ENCODE measurements around the gene TSPYL4. TPM values are rescaled to one million over a fixed set of nuclear protein-coding genes. Genes with fewer than 3 reads are reported as not detected.

Gene TSPYL4
- 16.4 and 18.0 TPM in 2 replicates for total RNA-seq

GRCh38 chr6:116253505-116254296 lies at the start of gene TSPYL4:
Gene TSPYL4 (minus strand): TSS chr6:116254075. CDS start chr6:116254008, 67 bp downstream.
- DNase-seq (ENCODE audit: low read depth), result peak; percentile 92
- H3K4me3 ChIP-seq (ENCODE audit: low read depth, low read length), result peak within 1 kb of the TSS; percentile 75
- no peak for TF ChIP-seq CTCF (IDR thresholded peaks at IDR 0.05; ENCODE audit: insufficient read depth, low read depth, low read length)

GRCh38 chr6:116301104-116301503 lies 47.2 kb upstream of the TSPYL4 start:
- no peak for TF ChIP-seq CTCF (IDR thresholded peaks at IDR 0.05; ENCODE audit: insufficient read depth, low read depth, low read length)
- DNase-seq (ENCODE audit: low read depth), result no peak

GRCh38 chr6:116300566-116300965 lies 46.7 kb upstream of the TSPYL4 start:
- TF ChIP-seq CTCF (IDR thresholded peaks at IDR 0.05; ENCODE audit: insufficient read depth, low read depth, low read length), result no peak
- DNase-seq (ENCODE audit: low read depth), result no peak
- no peak overlapping the region for H3K4me3 ChIP-seq (ENCODE audit: low read depth, low read length)

More at GRCh38 chr6:116301104-116301503, 47.2 kb upstream of the TSPYL4 start:
- H3K4me3 ChIP-seq (ENCODE audit: low read depth, low read length), result no peak overlapping the region

GRCh38 chr6:116298973-116299372 lies 45.1 kb upstream of the TSPYL4 start:
- no peak overlapping the region for H3K4me3 ChIP-seq (ENCODE audit: low read depth, low read length)
- TF ChIP-seq CTCF (IDR thresholded peaks at IDR 0.05; ENCODE audit: insufficient read depth, low read depth, low read length), result no peak
- DNase-seq (ENCODE audit: low read depth), result no peak

- no peak overlapping the region for H3K4me3 ChIP-seq (ENCODE audit: low read depth, low read length)
- DNase-seq (ENCODE audit: low read depth), result no peak
- no peak for TF ChIP-seq CTCF (IDR thresholded peaks at IDR 0.05; ENCODE audit: insufficient read depth, low read depth, low read length)
Measured at GRCh38 chr6:116298273-116298672, 44.4 kb upstream of the TSPYL4 start.

GRCh38 chr6:116292553-116292952 lies 38.7 kb upstream of the TSPYL4 start:
- DNase-seq (ENCODE audit: low read depth), result no peak
- no peak overlapping the region for H3K4me3 ChIP-seq (ENCODE audit: low read depth, low read length)
- no peak for TF ChIP-seq CTCF (IDR thresholded peaks at IDR 0.05; ENCODE audit: insufficient read depth, low read depth, low read length)
